HL-60/S4 treated with phorbol 12-myristate 13-acetate at 8.2 ng/mL for 4 days and 3 days (cell line): ENCODE data around the gene LCN6.

Experiments used
- in situ Hi-C: fragments of 300-500 bp; cut with MboI; formaldehyde crosslinking; loops from 2 replicates; pipeline ENCODE4 v1.15.0; 2022; ENCODE audit warnings: low sequenced_read_pairs

LCN6 gene

DNA sequence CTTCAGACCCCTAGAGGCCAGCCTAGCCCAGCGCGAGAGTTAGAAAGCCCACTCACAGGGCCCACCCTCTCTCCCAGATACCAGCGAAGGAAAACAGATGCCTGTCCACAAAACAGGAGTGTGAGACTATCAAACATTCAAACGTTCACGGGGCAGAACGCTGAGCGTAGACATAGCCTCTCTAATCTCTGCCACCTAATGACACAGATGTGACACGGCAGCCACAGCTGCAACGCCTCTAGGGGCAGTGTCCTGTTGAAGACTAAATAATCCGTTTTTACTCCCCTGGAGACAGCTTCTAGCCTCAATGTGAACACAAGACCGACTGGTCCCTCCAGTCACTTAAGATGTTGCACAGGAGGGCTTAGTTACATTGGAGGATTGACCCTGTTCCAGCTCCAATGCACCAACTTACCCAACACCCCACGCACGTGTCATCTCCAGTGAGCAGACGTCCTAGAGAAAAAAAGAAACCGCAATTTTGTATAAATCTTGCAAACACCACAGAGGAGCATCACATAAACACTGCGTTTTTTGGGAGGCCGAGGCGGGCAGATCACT lies 21.6 kb downstream of the LCN6 start:
- in situ Hi-C loops, result no loop called here

DNA sequence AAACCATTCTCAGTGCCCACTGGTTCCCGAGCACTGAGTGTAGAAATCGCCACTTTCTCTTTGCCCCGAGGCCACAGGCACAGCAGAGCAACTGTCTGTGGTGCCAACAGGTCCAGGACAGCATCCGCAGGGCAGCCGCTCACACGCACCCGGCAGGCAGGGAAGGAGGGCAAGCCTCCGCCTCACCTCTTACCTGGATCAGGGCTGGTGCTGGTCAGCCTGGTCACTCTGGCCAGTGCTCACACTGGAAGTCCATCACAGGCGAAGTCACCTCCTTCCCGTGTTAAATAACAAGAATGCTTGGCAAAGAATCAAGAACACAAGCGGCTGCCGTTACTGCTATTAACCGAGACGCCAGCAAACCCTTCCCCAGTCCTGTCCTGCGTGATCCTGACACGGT lies 22.2 kb downstream of the LCN6 start:
- in situ Hi-C loops, result no loop called here

DNA sequence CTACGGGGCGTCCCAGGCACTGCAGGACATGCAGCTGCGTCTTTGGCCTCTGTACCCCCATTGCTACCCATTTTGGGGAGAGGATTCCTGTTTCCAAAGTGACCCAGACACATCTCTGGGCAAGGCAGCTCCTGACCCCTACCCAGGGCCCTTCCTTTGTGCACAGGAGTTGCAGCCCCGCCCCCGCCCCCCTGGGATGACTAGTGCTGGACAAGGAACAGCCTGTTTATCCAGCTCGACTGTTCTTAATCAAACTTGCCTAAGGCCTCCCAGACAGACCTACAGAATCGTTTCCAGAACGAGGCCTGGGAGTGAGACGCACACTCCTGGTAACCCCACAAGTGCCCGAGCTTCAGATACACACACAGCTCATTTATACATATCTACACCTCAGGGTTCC lies 22.7 kb downstream of the LCN6 start:
- in situ Hi-C loops, result no loop called here

GRCh38 chr9:136724772-136725171 lies 23.6 kb downstream of the LCN6 start:
- in situ Hi-C loops, result no loop called here

GRCh38 chr9:136723989-136724388 lies 24.3 kb downstream of the LCN6 start:
- in situ Hi-C loops, result no loop called here

DNA sequence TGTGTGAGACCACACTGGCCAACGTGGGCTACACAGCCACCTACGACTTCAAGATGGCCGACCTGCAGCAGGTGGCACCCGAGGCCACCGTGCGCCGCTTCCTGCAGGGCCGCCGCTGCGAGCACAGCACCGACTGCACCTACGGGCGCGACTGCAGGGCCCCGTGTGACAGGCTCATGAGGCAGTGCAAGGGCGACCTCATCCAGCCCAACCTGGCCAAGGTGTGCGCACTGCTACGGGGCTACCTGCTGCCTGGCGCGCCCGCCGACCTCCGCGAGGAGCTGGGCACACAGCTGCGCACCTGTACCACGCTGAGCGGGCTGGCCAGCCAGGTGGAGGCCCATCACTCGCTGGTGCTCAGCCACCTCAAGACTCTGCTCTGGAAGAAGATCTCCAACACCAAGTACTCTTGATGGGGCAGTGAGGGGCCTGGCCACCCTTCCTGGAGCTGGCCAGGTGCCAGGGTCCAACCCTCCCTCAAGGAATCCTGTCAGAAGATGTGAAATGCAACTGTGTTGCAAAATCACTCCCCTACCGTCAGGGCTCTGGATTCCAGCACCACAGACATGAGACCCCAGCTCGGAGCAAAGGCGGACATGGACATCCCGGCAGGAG lies 24.9 kb downstream of the LCN6 start:
- in situ Hi-C loops, result no loop called here

GRCh38 chr9:136722969-136723356 lies 25.4 kb downstream of the LCN6 start:
- in situ Hi-C loops, result no loop called here

GRCh38 chr9:136722093-136722968 lies 26.0 kb downstream of the LCN6 start:
- in situ Hi-C loops, result no loop called here

DNA sequence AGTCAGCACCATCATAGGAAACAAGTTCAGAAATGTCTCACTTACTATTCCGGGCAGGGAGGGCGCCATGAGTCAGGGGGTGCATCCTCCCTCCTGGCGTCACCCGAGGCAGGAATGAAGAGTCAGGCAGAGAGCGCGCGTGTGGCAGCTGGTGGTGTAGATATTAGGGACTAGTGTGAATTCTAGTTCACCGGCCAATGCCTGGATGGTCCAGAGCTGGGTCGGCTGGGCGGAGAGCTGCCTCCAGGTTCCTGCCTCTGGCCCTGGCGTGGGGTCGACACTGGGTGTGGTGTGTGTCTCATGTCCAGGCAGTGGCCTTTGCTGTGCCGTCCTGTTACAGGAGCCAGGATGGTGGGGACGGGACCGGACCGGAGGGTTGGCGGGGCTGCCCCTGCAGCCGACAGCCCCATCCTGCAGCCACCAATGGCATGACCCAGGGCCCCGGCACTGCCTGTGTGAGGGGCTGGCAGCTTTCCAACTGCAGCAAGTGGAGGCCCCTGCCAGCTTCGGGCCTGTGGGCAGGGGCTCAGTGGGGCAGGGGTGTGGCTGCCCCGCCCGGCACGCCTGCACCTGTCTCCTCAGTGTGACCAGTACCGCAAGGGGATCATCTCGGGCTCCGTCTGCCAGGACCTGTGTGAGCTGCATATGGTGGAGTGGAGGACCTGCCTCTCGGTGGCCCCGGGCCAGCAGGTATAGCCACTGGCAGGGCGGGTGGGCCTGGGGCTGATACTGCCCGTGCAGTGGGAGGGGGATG lies 26.8 kb downstream of the LCN6 start:
- in situ Hi-C loops, result no loop called here

DNA sequence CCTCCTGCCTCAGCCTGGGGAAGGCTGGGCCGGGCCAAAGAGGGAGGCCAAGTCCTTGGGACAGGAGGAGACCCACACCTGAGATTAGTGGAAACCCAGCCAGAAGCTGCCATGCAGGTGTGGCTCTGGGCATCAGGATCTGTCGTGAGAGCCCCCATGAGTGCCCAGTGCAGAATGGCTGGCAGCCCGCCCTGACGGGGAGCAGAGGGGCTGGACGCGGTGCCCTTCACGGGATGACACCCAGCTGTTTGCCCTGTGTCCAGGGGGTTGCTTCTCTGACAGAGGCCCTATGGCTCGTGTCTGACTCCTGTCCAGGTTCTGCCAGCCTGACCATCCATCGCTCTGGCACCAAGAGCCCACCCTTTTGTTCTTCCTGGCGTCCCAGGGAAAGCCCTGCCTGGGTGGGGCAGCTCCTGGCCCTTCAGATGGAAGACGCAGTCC lies 27.4 kb downstream of the LCN6 start:
- in situ Hi-C loops, result no loop called here

GRCh38 chr9:136720251-136720897 lies 28.0 kb downstream of the LCN6 start:
- in situ Hi-C loops, result no loop called here

DNA sequence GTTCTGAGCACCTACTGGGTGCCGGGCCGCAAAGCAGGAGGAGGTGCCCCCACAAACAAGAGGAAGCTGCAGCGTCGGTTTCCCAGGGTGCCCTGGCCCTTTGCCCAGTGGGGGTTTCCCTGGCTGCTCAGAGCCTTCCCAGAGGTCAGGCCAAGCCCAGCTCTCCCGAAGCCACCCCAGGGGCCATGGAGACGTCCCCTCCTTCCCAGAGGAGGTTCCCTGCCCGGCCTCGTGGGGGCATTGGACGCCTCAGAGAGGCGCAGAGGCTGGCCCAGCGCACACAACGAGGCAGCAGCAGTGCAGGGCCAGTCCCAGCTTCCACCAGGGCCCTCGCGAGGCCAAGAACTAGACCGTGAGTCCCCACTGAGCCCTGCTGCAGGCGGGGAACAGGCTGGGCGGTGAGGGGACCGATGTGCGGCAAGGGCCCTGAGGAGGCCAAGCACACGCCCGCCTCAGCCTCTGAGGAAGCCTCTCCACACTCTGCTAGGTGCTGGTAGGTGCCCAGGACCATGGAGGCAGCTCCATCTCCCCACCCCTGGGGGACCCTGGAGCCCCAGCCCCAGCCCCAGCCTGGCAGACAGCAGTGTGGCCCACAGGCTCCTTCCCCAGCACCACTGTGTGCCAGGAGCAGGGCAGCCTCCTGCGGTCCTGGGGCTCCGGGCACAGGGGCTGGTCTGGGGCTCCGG lies 29.0 kb downstream of the LCN6 start:
- in situ Hi-C loops, result no loop called here

GRCh38 chr9:136718345-136719194 lies 29.8 kb downstream of the LCN6 start:
- in situ Hi-C loops, result no loop called here

- in situ Hi-C loops, result no loop called here
Observed at GRCh38 chr9:136717399-136717798, 30.9 kb downstream of the LCN6 start.

GRCh38 chr9:136714893-136715274 lies 33.4 kb downstream of the LCN6 start:
- in situ Hi-C loops, result no loop called here

DNA sequence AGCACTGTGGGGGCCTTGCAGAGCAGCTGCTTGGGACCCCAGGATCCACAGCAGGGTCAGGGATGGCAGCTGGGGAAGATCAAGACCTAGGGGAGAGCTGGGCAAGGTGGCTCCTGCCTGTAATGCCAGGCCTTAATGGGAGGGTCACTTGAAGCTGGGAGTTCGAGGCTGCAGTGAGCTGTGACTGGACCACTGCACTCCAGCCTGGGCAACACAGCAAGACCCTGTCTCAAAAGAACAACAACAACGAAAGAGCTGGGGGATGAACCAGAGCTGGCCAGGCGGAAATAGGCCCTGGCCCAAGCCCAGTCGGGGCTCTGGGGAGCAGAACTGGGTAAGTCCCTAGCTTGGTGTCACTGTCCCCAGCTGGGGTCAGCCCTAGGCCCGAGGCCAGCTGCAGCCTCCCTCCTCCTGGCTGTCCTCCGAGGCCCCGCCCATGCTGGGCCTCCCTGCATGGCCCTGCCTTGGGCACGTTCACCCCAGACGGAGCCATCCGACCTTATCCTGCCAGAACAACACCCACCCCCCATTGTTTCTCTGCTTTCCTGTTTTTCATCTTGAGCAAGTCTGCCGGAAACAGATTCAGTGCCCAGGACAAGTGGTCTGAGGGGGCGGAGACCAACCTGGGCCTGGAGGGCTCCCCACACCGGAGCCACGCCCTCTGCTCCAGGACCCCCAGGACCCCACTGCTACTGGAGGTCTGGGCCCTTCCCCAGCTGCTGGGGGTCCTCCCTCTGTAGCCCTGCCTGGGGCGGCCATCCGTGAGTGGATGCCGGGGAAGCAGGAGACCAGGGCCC lies 34.0 kb downstream of the LCN6 start:
- in situ Hi-C loops, result no loop called here

DNA sequence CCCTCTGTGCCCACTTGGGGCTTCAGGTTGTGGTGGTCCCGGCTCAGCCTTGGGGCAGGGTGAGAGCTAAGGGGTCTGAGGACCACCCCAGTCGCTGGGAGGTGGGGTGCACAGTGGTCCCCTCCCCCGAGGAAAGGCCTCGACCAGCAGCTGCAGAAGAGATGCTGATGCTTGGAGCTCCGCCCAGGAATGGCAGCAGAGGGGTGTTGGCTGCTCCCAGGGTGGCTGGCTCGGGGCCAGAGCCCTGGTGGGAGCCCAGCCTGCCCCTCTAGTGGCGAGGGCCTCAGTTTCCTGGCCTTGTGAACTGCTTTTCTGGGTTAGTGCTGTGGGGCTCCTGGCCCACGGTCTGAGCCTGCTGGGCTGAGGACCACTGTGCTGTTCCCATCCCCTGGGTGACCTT lies 34.8 kb downstream of the LCN6 start:
- in situ Hi-C loops, result no loop called here

GRCh38 chr9:136712690-136713544 lies 35.4 kb downstream of the LCN6 start:
- in situ Hi-C loops, result no loop called here
